Thyroid gland (tissue), 4 donors: Measurements from ENCODE around the gene TREX2.

Source experiments
- POLR2A ChIP-seq, 2 donors: fragments of 450-650 bp; IDR thresholded peaks; one replicate each; pipeline ENCODE4 v1.6.1; 2017; ENCODE audit warnings: antibody characterized with exemption in 2 of 2, mild to moderate bottlenecking in 2 of 2, moderate library complexity in 1 of 2
- TF ChIP-seq, protein P1 (sequence below), 6 experiments: fragments of 200-600 bp in 3 of 6; fragments of 450-650 bp in 3 of 6; sonication (generic) in 3 of 6; IDR thresholded peaks; one replicate each; pipeline ENCODE4 v1.5.1; 2016 to 2019; ENCODE audit warnings: antibody characterized with exemption in 6 of 6, mild to moderate bottlenecking in 2 of 6, inconsistent platforms in 1 of 6, moderate library complexity in 1 of 6

DNA sequence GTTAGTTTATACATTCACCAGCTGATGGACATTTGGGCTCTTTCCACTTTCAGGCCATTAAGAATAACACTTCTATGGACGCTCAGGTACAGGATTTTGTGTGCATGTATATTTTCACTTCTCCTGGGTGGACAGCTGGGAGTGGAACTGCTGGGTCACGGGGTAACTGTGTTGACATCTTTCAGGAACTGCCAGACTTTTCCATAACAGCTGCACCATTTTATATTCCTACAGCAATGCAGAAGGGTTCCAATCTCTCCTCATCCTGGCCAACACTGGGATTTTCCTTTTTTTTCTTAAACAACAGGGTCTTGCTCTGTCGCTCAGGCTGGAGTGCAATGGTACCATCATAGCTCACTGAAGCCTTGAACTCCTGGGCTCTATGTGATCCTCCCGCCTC, 12.6 kb upstream of the TREX2 start:
- TF ChIP-seq, protein P1, sequence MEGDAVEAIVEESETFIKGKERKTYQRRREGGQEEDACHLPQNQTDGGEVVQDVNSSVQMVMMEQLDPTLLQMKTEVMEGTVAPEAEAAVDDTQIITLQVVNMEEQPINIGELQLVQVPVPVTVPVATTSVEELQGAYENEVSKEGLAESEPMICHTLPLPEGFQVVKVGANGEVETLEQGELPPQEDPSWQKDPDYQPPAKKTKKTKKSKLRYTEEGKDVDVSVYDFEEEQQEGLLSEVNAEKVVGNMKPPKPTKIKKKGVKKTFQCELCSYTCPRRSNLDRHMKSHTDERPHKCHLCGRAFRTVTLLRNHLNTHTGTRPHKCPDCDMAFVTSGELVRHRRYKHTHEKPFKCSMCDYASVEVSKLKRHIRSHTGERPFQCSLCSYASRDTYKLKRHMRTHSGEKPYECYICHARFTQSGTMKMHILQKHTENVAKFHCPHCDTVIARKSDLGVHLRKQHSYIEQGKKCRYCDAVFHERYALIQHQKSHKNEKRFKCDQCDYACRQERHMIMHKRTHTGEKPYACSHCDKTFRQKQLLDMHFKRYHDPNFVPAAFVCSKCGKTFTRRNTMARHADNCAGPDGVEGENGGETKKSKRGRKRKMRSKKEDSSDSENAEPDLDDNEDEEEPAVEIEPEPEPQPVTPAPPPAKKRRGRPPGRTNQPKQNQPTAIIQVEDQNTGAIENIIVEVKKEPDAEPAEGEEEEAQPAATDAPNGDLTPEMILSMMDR (IDR thresholded peaks at IDR 0.05), result no peak
- TF ChIP-seq POLR2A (IDR thresholded peaks at IDR 0.05), result no peak
